Upper lobe of left lung (tissue), 4 donors: Measurements from ENCODE around the gene WASF3.

Experiments used
- EP300 ChIP-seq, 4 donors: sonication (generic); formaldehyde crosslinking; IDR thresholded peaks; one replicate each; pipeline ENCODE4 v1.5.1; 2017; ENCODE audit warnings: antibody characterized with exemption in 4 of 4, control low read depth in 2 of 4
- POLR2A ChIP-seq, 4 donors: fragments of 450-650 bp; IDR thresholded peaks; one replicate each; pipeline ENCODE4 v1.5.1; 2016 to 2017; ENCODE audit warnings: antibody characterized with exemption in 4 of 4, mild to moderate bottlenecking in 2 of 4
- POLR2AphosphoS5 ChIP-seq, 2 donors: sonication (generic); formaldehyde crosslinking; IDR thresholded peaks; one replicate each; pipeline ENCODE4 v1.5.1; 2017; ENCODE audit warnings: antibody characterized with exemption in 2 of 2
- TF ChIP-seq, protein P1 (sequence below), 6 experiments: fragments of 450-650 bp in 4 of 6; fragments of 200-600 bp in 2 of 6; sonication (generic) in 2 of 6; IDR thresholded peaks; one replicate each; pipeline ENCODE4 v1.5.1; 2016 to 2019; ENCODE audit warnings: antibody characterized with exemption in 6 of 6

- TF ChIP-seq POLR2AphosphoS5 (IDR thresholded peaks at IDR 0.05) (no peak), POLR2A (IDR thresholded peaks at IDR 0.05) (no peak), EP300 (IDR thresholded peaks at IDR 0.05) (no peak)
- TF ChIP-seq, protein P1, sequence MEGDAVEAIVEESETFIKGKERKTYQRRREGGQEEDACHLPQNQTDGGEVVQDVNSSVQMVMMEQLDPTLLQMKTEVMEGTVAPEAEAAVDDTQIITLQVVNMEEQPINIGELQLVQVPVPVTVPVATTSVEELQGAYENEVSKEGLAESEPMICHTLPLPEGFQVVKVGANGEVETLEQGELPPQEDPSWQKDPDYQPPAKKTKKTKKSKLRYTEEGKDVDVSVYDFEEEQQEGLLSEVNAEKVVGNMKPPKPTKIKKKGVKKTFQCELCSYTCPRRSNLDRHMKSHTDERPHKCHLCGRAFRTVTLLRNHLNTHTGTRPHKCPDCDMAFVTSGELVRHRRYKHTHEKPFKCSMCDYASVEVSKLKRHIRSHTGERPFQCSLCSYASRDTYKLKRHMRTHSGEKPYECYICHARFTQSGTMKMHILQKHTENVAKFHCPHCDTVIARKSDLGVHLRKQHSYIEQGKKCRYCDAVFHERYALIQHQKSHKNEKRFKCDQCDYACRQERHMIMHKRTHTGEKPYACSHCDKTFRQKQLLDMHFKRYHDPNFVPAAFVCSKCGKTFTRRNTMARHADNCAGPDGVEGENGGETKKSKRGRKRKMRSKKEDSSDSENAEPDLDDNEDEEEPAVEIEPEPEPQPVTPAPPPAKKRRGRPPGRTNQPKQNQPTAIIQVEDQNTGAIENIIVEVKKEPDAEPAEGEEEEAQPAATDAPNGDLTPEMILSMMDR (IDR thresholded peaks at IDR 0.05): no peak
Observed at GRCh38 chr13:26614721-26615120, 57.2 kb downstream of the WASF3 start.
